ENCODE measurements around the gene CDKAL1.

Gene CDKAL1

GRCh38 chr6:21003780-21004541 is 469.7 kb downstream of the CDKAL1 start:
- no peak for DNase-seq (ENCODE audit: extremely low spot score)
- POLR2A ChIA-PET = no interaction called here
- TF ChIP-seq CTBP1 (IDR thresholded peaks at IDR 0.05; ENCODE audit: borderline replicate concordance) (no peak), FOXM1 (IDR thresholded peaks at IDR 0.05; ENCODE audit: borderline replicate concordance) (no peak), FOXA1 (IDR thresholded peaks at IDR 0.05) (no peak)
- CTCF ChIA-PET = interaction anchor here (0.6 kb wide), 1 partner anchor 189 kb away, joined by 3 read pairs; no protein-coding TSS in a partner anchor

- DNase-seq (ENCODE audit: extremely low spot score) = no peak
These were observed 471.7 kb downstream of the CDKAL1 start for GRCh38 chr6:21005816-21006570.

GRCh38 chr6:21019614-21020013 is 485.4 kb downstream of the CDKAL1 start:
- POLR2A ChIA-PET = no interaction called here
- CTCF ChIA-PET = interaction anchor here (0.6 kb wide), 1 partner anchor 986 kb away, joined by 3 read pairs; no protein-coding TSS in a partner anchor
- TF ChIP-seq FOXM1 (IDR thresholded peaks at IDR 0.05; ENCODE audit: borderline replicate concordance) (no peak), SUZ12 (IDR thresholded peaks at IDR 0.05) (no peak), FOXA1 (IDR thresholded peaks at IDR 0.05) (no peak), LEF1 (IDR thresholded peaks at IDR 0.05; ENCODE audit: borderline replicate concordance) (no peak), BHLHE40 (IDR thresholded peaks at IDR 0.05; ENCODE audit: borderline replicate concordance) (no peak)
- TF ChIP-seq, protein P1, sequence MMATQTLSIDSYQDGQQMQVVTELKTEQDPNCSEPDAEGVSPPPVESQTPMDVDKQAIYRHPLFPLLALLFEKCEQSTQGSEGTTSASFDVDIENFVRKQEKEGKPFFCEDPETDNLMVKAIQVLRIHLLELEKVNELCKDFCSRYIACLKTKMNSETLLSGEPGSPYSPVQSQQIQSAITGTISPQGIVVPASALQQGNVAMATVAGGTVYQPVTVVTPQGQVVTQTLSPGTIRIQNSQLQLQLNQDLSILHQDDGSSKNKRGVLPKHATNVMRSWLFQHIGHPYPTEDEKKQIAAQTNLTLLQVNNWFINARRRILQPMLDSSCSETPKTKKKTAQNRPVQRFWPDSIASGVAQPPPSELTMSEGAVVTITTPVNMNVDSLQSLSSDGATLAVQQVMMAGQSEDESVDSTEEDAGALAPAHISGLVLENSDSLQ (IDR thresholded peaks at IDR 0.05) = no peak
- DNase-seq (ENCODE audit: extremely low spot score) = no peak

More at GRCh38 chr6:21005816-21006570, 471.7 kb downstream of the CDKAL1 start:
- TF ChIP-seq SUZ12 (IDR thresholded peaks at IDR 0.05) = no peak
- TF ChIP-seq HDGF (IDR thresholded peaks at IDR 0.05; ENCODE audit: borderline replicate concordance) = no peak
- TF ChIP-seq BHLHE40 (IDR thresholded peaks at IDR 0.05; ENCODE audit: borderline replicate concordance) = no peak
- TF ChIP-seq FOXA1 (IDR thresholded peaks at IDR 0.05) = no peak
- TF ChIP-seq TARDBP (IDR thresholded peaks at IDR 0.05) = no peak
- no peak for TF ChIP-seq FOXK2 (IDR thresholded peaks at IDR 0.05)
- no peak for TF ChIP-seq NFRKB (IDR thresholded peaks at IDR 0.05)
- TF ChIP-seq ELF4 (IDR thresholded peaks at IDR 0.05) = no peak
- no peak for TF ChIP-seq SP1 (IDR thresholded peaks at IDR 0.05)
- no peak for TF ChIP-seq CTBP1 (IDR thresholded peaks at IDR 0.05; ENCODE audit: borderline replicate concordance)
- no peak for TF ChIP-seq FOXM1 (IDR thresholded peaks at IDR 0.05; ENCODE audit: borderline replicate concordance)
- no peak for TF ChIP-seq ZNF384 (IDR thresholded peaks at IDR 0.05)
- TF ChIP-seq LEF1 (IDR thresholded peaks at IDR 0.05; ENCODE audit: borderline replicate concordance) = no peak
- no peak for TF ChIP-seq L3MBTL2 (conservative IDR thresholded peaks at IDR 0.05)
- TF ChIP-seq, protein P1 (IDR thresholded peaks at IDR 0.05) = no peak
- TF ChIP-seq ARNT (IDR thresholded peaks at IDR 0.05) = no peak
- ChIA-PET POLR2A (no interaction called here), CTCF (no interaction called here)

- peak; percentile 21 for DNase-seq (ENCODE audit: extremely low spot score)
- ChIA-PET CTCF (interaction anchor here (0.6 kb wide), 1 partner anchor 395 kb away, joined by 3 read pairs; no protein-coding TSS in a partner anchor), POLR2A (no interaction called here)
- TF ChIP-seq ELF4 (IDR thresholded peaks at IDR 0.05) = no peak
- TF ChIP-seq ARNT (IDR thresholded peaks at IDR 0.05) = no peak
- TF ChIP-seq, protein P1 (IDR thresholded peaks at IDR 0.05) = no peak
- TF ChIP-seq HDGF (IDR thresholded peaks at IDR 0.05; ENCODE audit: borderline replicate concordance) = no peak
- no peak for TF ChIP-seq NFRKB (IDR thresholded peaks at IDR 0.05)
- TF ChIP-seq SP1 (IDR thresholded peaks at IDR 0.05) = no peak
- TF ChIP-seq SUZ12 (IDR thresholded peaks at IDR 0.05) = no peak
- no peak for TF ChIP-seq L3MBTL2 (conservative IDR thresholded peaks at IDR 0.05)
- no peak for TF ChIP-seq TARDBP (IDR thresholded peaks at IDR 0.05)
- no peak for TF ChIP-seq CTBP1 (IDR thresholded peaks at IDR 0.05; ENCODE audit: borderline replicate concordance)
- TF ChIP-seq LEF1 (IDR thresholded peaks at IDR 0.05; ENCODE audit: borderline replicate concordance) = no peak
- no peak for TF ChIP-seq FOXK2 (IDR thresholded peaks at IDR 0.05)
- no peak for TF ChIP-seq FOXM1 (IDR thresholded peaks at IDR 0.05; ENCODE audit: borderline replicate concordance)
- TF ChIP-seq BHLHE40 (IDR thresholded peaks at IDR 0.05; ENCODE audit: borderline replicate concordance) = no peak
These were observed 488.3 kb downstream of the CDKAL1 start for GRCh38 chr6:21022343-21023107.

DNA sequence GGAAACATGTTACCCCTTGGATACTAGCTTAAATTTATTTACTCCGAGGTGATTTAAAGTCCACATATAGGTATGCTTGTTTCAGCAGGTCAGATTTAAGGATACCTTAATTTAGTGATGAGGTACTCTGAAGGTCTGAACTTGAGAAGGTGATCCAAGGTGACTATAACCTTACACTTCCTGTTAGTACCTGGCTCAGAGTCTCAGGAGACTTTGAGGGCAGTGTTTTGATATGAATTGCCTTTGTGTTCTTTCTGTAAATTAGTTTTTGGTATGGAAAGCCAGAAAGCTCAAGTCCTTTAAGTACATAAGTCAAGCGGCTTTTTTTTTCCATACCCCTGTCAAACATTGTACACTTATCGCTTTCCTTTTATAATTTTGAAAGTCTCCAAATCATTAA is 489.0 kb downstream of the CDKAL1 start:
- no peak for TF ChIP-seq FOXK2 (IDR thresholded peaks at IDR 0.05)
- no peak for TF ChIP-seq SUZ12 (IDR thresholded peaks at IDR 0.05)
- no peak for TF ChIP-seq BHLHE40 (IDR thresholded peaks at IDR 0.05; ENCODE audit: borderline replicate concordance)
- TF ChIP-seq FOXA1 (IDR thresholded peaks at IDR 0.05) = no peak
- no peak for TF ChIP-seq LEF1 (IDR thresholded peaks at IDR 0.05; ENCODE audit: borderline replicate concordance)
- no peak for TF ChIP-seq HDGF (IDR thresholded peaks at IDR 0.05; ENCODE audit: borderline replicate concordance)
- TF ChIP-seq TARDBP (IDR thresholded peaks at IDR 0.05) = no peak
- CTCF ChIA-PET = no interaction called here
- POLR2A ChIA-PET = no interaction called here
- DNase-seq (ENCODE audit: extremely low spot score) = no peak
